Stimulated activated CD4-positive, alpha-beta T cell treated with anti-CD3 and anti-CD28 coated beads, Interleukin-4, amount 100 ng/mL, for 1 hour (primary cell): Measurements from ENCODE around the gene COPG2.
"Not testable (repeated sequence)": the region's sequence is repeated elsewhere in the genome, so short reads cannot be mapped to it uniquely, and the experiment has no call there.

Experiments used
- DNase-seq: peaks from one replicate; pipeline ENCODE4 v3.0.0-alpha.2; 2020

The COPG2 gene

GRCh38 chr7:130648580-130648979, 20.0 kb downstream of the COPG2 start:
- DNase-seq: no peak

- DNase-seq: no peak
Measured at GRCh38 chr7:130642383-130642782, 26.2 kb downstream of the COPG2 start.

- no peak for DNase-seq
Measured at GRCh38 chr7:130641497-130641896, 27.1 kb downstream of the COPG2 start.

GRCh38 chr7:130641040-130641439, 27.5 kb downstream of the COPG2 start:
- no peak for DNase-seq

- no peak for DNase-seq
Measured at GRCh38 chr7:130639388-130639787, 29.2 kb downstream of the COPG2 start.

GRCh38 chr7:130632111-130632510, 36.4 kb downstream of the COPG2 start:
- DNase-seq: no peak

GRCh38 chr7:130628901-130629300, 39.6 kb downstream of the COPG2 start:
- no peak for DNase-seq

- no peak for DNase-seq
Measured at GRCh38 chr7:130627775-130628174, 40.8 kb downstream of the COPG2 start.

- DNase-seq: no peak
Measured at GRCh38 chr7:130622866-130623265, 45.7 kb downstream of the COPG2 start.

- no peak for DNase-seq
Measured at GRCh38 chr7:130615583-130615982, 53.0 kb downstream of the COPG2 start.

- no peak for DNase-seq
Measured at GRCh38 chr7:130614449-130614848, 54.1 kb downstream of the COPG2 start.

- no peak for DNase-seq
Measured at GRCh38 chr7:130611218-130611617, 57.3 kb downstream of the COPG2 start.

- not testable (repeated sequence) for DNase-seq
Measured at GRCh38 chr7:130607066-130607465, 61.5 kb downstream of the COPG2 start.

GRCh38 chr7:130606161-130606560, 62.4 kb downstream of the COPG2 start:
- DNase-seq: no peak

GRCh38 chr7:130598056-130598455, 70.5 kb downstream of the COPG2 start:
- no peak for DNase-seq

- no peak for DNase-seq
Measured at GRCh38 chr7:130595986-130596385, 72.6 kb downstream of the COPG2 start.

GRCh38 chr7:130593033-130593432, 75.5 kb downstream of the COPG2 start:
- no peak for DNase-seq

GRCh38 chr7:130591464-130591863, 77.1 kb downstream of the COPG2 start:
- DNase-seq: not testable (repeated sequence)

GRCh38 chr7:130585932-130586331, 82.6 kb downstream of the COPG2 start:
- DNase-seq: not testable (repeated sequence)

GRCh38 chr7:130575110-130575509, 93.4 kb downstream of the COPG2 start:
- DNase-seq: not testable (repeated sequence)

- not testable (repeated sequence) for DNase-seq
Measured at GRCh38 chr7:130570144-130570543, 98.4 kb downstream of the COPG2 start.

GRCh38 chr7:130566898-130567280, 101.7 kb downstream of the COPG2 start:
- DNase-seq: no peak

- DNase-seq: no peak
Measured at GRCh38 chr7:130566168-130566897, 102.2 kb downstream of the COPG2 start.

GRCh38 chr7:130560972-130561371, 107.6 kb downstream of the COPG2 start:
- no peak for DNase-seq

- DNase-seq: no peak
Measured at GRCh38 chr7:130559184-130559583, 109.4 kb downstream of the COPG2 start.
